Activated CD8-positive, alpha-beta T cell treated with anti-CD3 and anti-CD28 coated beads for 36 hours (primary cell): ENCODE measurements around the gene KIZ. TPM values are rescaled to one million over a fixed set of nuclear protein-coding genes. Genes with fewer than 3 reads are reported as not detected.

ENCODE experiments used
- ATAC-seq: fragments of 200-7000 bp; cut with Tn5 transposase; one replicate; pipeline ENCODE4 v1.10.0; 2021; ENCODE audit warnings: mild to moderate bottlenecking, moderate library complexity
- CTCF ChIA-PET: fragments of 350-600 bp; sonication (Branson Sonifier 250); formaldehyde crosslinking; loops from one replicate; lab custom pipeline; 2021; ENCODE audit warnings: antibody characterized with exemption; lab: Charles Lee
- POLR2A ChIA-PET: fragments of 350-600 bp; sonication (Branson Sonifier 250); formaldehyde crosslinking; loops from one replicate; lab custom pipeline; 2021; ENCODE audit warnings: antibody characterized with exemption; lab: Charles Lee
- DNase-seq: peaks from one replicate; pipeline ENCODE4 v3.0.0-alpha.2; 2020
- H3K27ac Mint-ChIP-seq: one replicate; pipeline ENCODE4 v1.8.0; 2021; ENCODE audit warnings: mild to moderate bottlenecking, mixed read lengths
- H3K27me3 Mint-ChIP-seq: one replicate; pipeline ENCODE4 v1.8.0; 2021; ENCODE audit warnings: mixed read lengths
- H3K36me3 Mint-ChIP-seq: one replicate; pipeline ENCODE4 v1.8.0; 2021; ENCODE audit warnings: low read depth, mixed read lengths
- H3K4me1 Mint-ChIP-seq: one replicate; pipeline ENCODE4 v1.8.0; 2021; ENCODE audit warnings: low read depth, mixed read lengths
- H3K4me3 Mint-ChIP-seq: one replicate; pipeline ENCODE4 v1.8.0; 2021; ENCODE audit warnings: mild to moderate bottlenecking, moderate library complexity, mixed read lengths
- H3K9me3 Mint-ChIP-seq: one replicate; pipeline ENCODE4 v1.8.0; 2021; ENCODE audit warnings: mixed read lengths
- CTCF ChIP-seq: fragments of 200-600 bp; IDR thresholded peaks from one replicate; pipeline ENCODE4 v1.8.0; 2022; ENCODE audit warnings: antibody characterized with exemption, mild to moderate bottlenecking
- intact Hi-C: fragments of 100-400 bp; cut with micrococcal nuclease; formaldehyde crosslinking; loops from one replicate; pipeline ENCODE4 v1.10.0; 2022
- total RNA-seq, 2 experiments: library from RNA; stranded (reverse); gene quantifications; one replicate each; pipeline ENCODE4 v1.2.3, GENCODE V29; 2021

KIZ gene
- total RNA-seq, 2 experiments from 2014 or later, result 13.1 to 13.2 TPM

- ATAC-seq (no peak), DNase-seq (no peak)
- peaks cover 3% of the 10 kb centered on the region for H3K36me3 Mint-ChIP-seq
- ChIA-PET CTCF (interaction anchor here (1.5 to 6.5 kb wide), 15 partner anchors 11 to 380 kb away, joined by 5 to 256 read pairs (median 17); partner anchors contain the start of gene XRN2), POLR2A (no interaction called here)
- H3K27me3 Mint-ChIP-seq, result no peaks in the 10 kb centered on the region
- TF ChIP-seq CTCF, result no peak
- H3K4me1 Mint-ChIP-seq, result peaks cover 4% of the 10 kb centered on the region
- H3K4me3 Mint-ChIP-seq, result no peak overlapping the region
- no peaks in the 10 kb centered on the region for H3K9me3 Mint-ChIP-seq
- H3K27ac Mint-ChIP-seq, result no peak overlapping the region
- intact Hi-C loops, result no loop called here
These were observed 108.4 kb downstream of the KIZ start for GRCh38 chr20:21234324-21234723.

GRCh38 chr20:21234806-21235483 is 109.1 kb downstream of the KIZ start:
- peaks cover 3% of the 10 kb centered on the region for H3K36me3 Mint-ChIP-seq
- POLR2A ChIA-PET, result interaction anchor here (0.9 kb wide), 1 partner anchor 287 kb away, joined by 3 read pairs; no protein-coding TSS in a partner anchor

GRCh38 chr20:21235484-21236445 is 109.9 kb downstream of the KIZ start:
- Mint-ChIP-seq H3K27me3 (no peaks in the 10 kb centered on the region), H3K36me3 (peaks cover under 1% of the 10 kb centered on the region), H3K9me3 (no peaks in the 10 kb centered on the region), H3K4me3 (no peak overlapping the region), H3K4me1 (peaks cover 4% of the 10 kb centered on the region), H3K27ac (no peak overlapping the region)
- ChIA-PET CTCF (interaction anchor here (0.6 to 6.5 kb wide), 100 partner anchors 10 to 1183 kb away, joined by 3 to 256 read pairs (median 4); partner anchors contain the start of genes CFAP61, CRNKL1, KIZ and LINC00237), POLR2A (interaction anchor here (0.9 to 1.4 kb wide), 4 partner anchors 270 to 286 kb away, joined by 3 to 5 read pairs (median 3); partner anchors contain the start of gene NKX2-2)
- ATAC-seq (peak; percentile 84), DNase-seq (peak; percentile 81)
- TF ChIP-seq CTCF, result peak; percentile 98
- intact Hi-C loops, result loop anchor here (1.0 kb wide), 1 partner anchor 270 kb away; no protein-coding TSS in a partner anchor

More at GRCh38 chr20:21234806-21235483, 109.1 kb downstream of the KIZ start:
- Mint-ChIP-seq H3K27me3 (no peaks in the 10 kb centered on the region), H3K9me3 (no peaks in the 10 kb centered on the region), H3K27ac (no peak overlapping the region), H3K4me1 (peaks cover 4% of the 10 kb centered on the region), H3K4me3 (no peak overlapping the region)
- CTCF ChIA-PET, result interaction anchor here (0.6 to 6.5 kb wide), 68 partner anchors 11 to 398 kb away, joined by 3 to 256 read pairs (median 7); partner anchors contain the start of genes KIZ and XRN2
- DNase-seq (no peak), ATAC-seq (no peak)
- intact Hi-C loops, result no loop called here
- no peak for TF ChIP-seq CTCF

- Mint-ChIP-seq H3K27ac (no peak overlapping the region), H3K4me1 (peaks cover 4% of the 10 kb centered on the region), H3K27me3 (no peaks in the 10 kb centered on the region), H3K36me3 (no peaks in the 10 kb centered on the region), H3K9me3 (no peaks in the 10 kb centered on the region), H3K4me3 (no peak overlapping the region)
- no peak for TF ChIP-seq CTCF
- no peak for ATAC-seq
- intact Hi-C loops, result no loop called here
- CTCF ChIA-PET, result interaction anchor here (1.0 to 6.5 kb wide), 3 partner anchors 104 to 264 kb away, joined by 4 to 256 read pairs (median 4); no protein-coding TSS in a partner anchor
- POLR2A ChIA-PET, result no interaction called here
- DNase-seq, result no peak
These were observed 112.3 kb downstream of the KIZ start for GRCh38 chr20:21237956-21238799.
